DMS114 treated with DMSO at 0.1 percent for 48 hours (cell line): Measurements from ENCODE around the gene RGS10.

Experiments used
- DNase-seq: peaks from one replicate; lab custom pipeline; 2025; ENCODE audit not compliant: unreplicated experiment; lab: John Stamatoyannopoulos, UW

RGS10 gene

GRCh38 chr10:119451300-119451896, 91.1 kb downstream of the RGS10 start:
- no peak for DNase-seq

GRCh38 chr10:119450606-119451299, 91.8 kb downstream of the RGS10 start:
- DNase-seq = no peak
